Right lobe of liver (tissue), 4 donors: ENCODE measurements around the gene TMX4.

ENCODE experiments used
- CTCF ChIP-seq, 4 donors: fragments of 200-600 bp in 3 of 4; fragments of 450-650 bp in 1 of 4; IDR thresholded peaks; one replicate each; pipeline versions ENCODE4 v1.5.1 to v1.8.0; 2016 to 2022; ENCODE audit warnings: antibody characterized with exemption in 4 of 4, mild to moderate bottlenecking in 2 of 4
- POLR2A ChIP-seq: fragments of 450-650 bp; IDR thresholded peaks from one replicate; pipeline ENCODE4 v1.6.1; 2017; ENCODE audit warnings: antibody characterized with exemption, mild to moderate bottlenecking
- donor health status: DM: no; HTN: no; CAD: no.
- donor health status: DM: no; HTN: no; CAD: no.
- donor health status: DM: no; HTN: yes; CAD: no.

- no peak for TF ChIP-seq CTCF (IDR thresholded peaks at IDR 0.05)
- no peak for TF ChIP-seq POLR2A
Measured at GRCh38 chr20:7984192-7984591, 35.4 kb downstream of the TMX4 start.
